GM23338 (cell line): Measurements from ENCODE around the gene NUP43. TPM values are rescaled to one million over a fixed set of nuclear protein-coding genes. Genes with fewer than 3 reads are reported as not detected.

Experiments
- ATAC-seq: fragments of 200-7000 bp; cut with Tn5 transposase; 3 replicates; pipeline ENCODE4 v1.9.1; 2020
- DNase-seq: peaks from one replicate; pipeline ENCODE4 v3.0.0-alpha.2; 2015; ENCODE audit warnings: low spot score
- H2AFZ ChIP-seq: fragments of 200-600 bp; sonication (generic); 2 replicates; pipeline ENCODE4 v1.8.0; 2016; ENCODE audit warnings: antibody characterized with exemption, mild to moderate bottlenecking, moderate library complexity
- H3F3A ChIP-seq: fragments of 200-600 bp; sonication (generic); replicated peaks from 2 replicates; pipeline ENCODE4 v1.8.0; 2017; ENCODE audit warnings: antibody characterized with exemption, mixed run types, low read depth
- H3K27ac ChIP-seq: fragments of 200-600 bp; sonication (generic); 2 replicates; pipeline ENCODE4 v1.6.1; 2016; ENCODE audit warnings: low read depth
- H3K27me3 ChIP-seq: fragments of 200-600 bp; sonication (generic); 2 replicates; pipeline ENCODE4 v1.8.0; 2016; ENCODE audit warnings: mild to moderate bottlenecking, mixed run types, moderate library complexity; ENCODE audit not compliant: insufficient read depth
- H3K36me3 ChIP-seq: fragments of 200-600 bp; sonication (generic); 2 replicates; pipeline ENCODE4 v1.8.0; 2016; ENCODE audit warnings: mild to moderate bottlenecking; ENCODE audit not compliant: insufficient read depth
- H3K4me1 ChIP-seq: fragments of 200-600 bp; sonication (generic); 2 replicates; pipeline ENCODE4 v1.8.0; 2016; ENCODE audit warnings: mild to moderate bottlenecking, moderate library complexity; ENCODE audit not compliant: insufficient read depth
- H3K4me2 ChIP-seq: fragments of 200-600 bp; sonication (generic); 2 replicates; pipeline ENCODE4 v1.7.1; 2017; ENCODE audit warnings: mixed run types
- H3K4me3 ChIP-seq: fragments of 200-600 bp; sonication (generic); 2 replicates; pipeline ENCODE4 v1.6.1; 2016; ENCODE audit warnings: mixed run types
- H3K79me2 ChIP-seq: fragments of 200-600 bp; sonication (generic); replicated peaks from 2 replicates; pipeline ENCODE4 v1.8.0; 2017; ENCODE audit warnings: mild to moderate bottlenecking; ENCODE audit not compliant: insufficient read depth
- H3K9me2 ChIP-seq: fragments of 200-600 bp; sonication (generic); 2 replicates; pipeline ENCODE4 v1.8.0; 2017; ENCODE audit not compliant: insufficient read depth
- H4K20me1 ChIP-seq: fragments of 200-600 bp; sonication (generic); replicated peaks from 2 replicates; pipeline ENCODE4 v1.8.0; 2017; ENCODE audit warnings: mild to moderate bottlenecking; ENCODE audit not compliant: insufficient read depth
- H3K27ac Mint-ChIP-seq: 2 replicates; pipeline ENCODE4 v1.8.0; 2020; ENCODE audit warnings: inconsistent platforms, mild to moderate bottlenecking, moderate library complexity, mixed read lengths
- H3K27me3 Mint-ChIP-seq: 3 replicates; pipeline ENCODE4 v1.8.0; 2022; ENCODE audit warnings: low read depth, mild to moderate bottlenecking, moderate library complexity, mixed read lengths, inconsistent platforms; ENCODE audit not compliant: insufficient read depth, poor library complexity
- H3K36me3 Mint-ChIP-seq: 3 replicates; pipeline ENCODE4 v1.8.0; 2021; ENCODE audit warnings: low read depth, mild to moderate bottlenecking, inconsistent platforms, moderate library complexity, mixed read lengths
- H3K4me1 Mint-ChIP-seq: 3 replicates; pipeline ENCODE4 v1.8.0; 2020; ENCODE audit warnings: mild to moderate bottlenecking, inconsistent platforms, mixed read lengths
- H3K4me3 Mint-ChIP-seq: 3 replicates; pipeline ENCODE4 v1.8.0; 2021; ENCODE audit warnings: moderate library complexity, mild to moderate bottlenecking, inconsistent platforms, mixed read lengths
- H3K9me3 Mint-ChIP-seq: 3 replicates; pipeline ENCODE4 v1.8.0; 2020; ENCODE audit warnings: moderate library complexity, mild to moderate bottlenecking, inconsistent platforms, mixed read lengths
- CREB1 ChIP-seq: fragments of 250-450 bp; sonication (Bioruptor Pico); IDR thresholded peaks from 2 replicates; pipeline ENCODE4 v1.5.0; 2020; ENCODE audit warnings: low read depth, mild to moderate bottlenecking, moderate library complexity
- EZH2 ChIP-seq: fragments of 200-600 bp; sonication (generic); IDR thresholded peaks from one replicate; pipeline ENCODE4 v1.8.0; 2017; ENCODE audit warnings: antibody characterized with exemption, mild to moderate bottlenecking, low read depth; ENCODE audit not compliant: unreplicated experiment
- EZH2phosphoT487 ChIP-seq: fragments of 200-600 bp; sonication (generic); IDR thresholded peaks from one replicate; pipeline ENCODE4 v1.8.1; 2018; ENCODE audit warnings: antibody characterized with exemption; ENCODE audit not compliant: unreplicated experiment
- JUNB ChIP-seq: IDR thresholded peaks from one replicate; pipeline ENCODE4 v1.6.1; 2016; ENCODE audit warnings: antibody characterized with exemption; ENCODE audit not compliant: unreplicated experiment
- NANOG ChIP-seq: IDR thresholded peaks from 2 replicates; pipeline ENCODE4 v1.6.1; 2016; ENCODE audit warnings: antibody characterized with exemption, borderline replicate concordance
- POLR2AphosphoS5 ChIP-seq: IDR thresholded peaks from 2 replicates; pipeline ENCODE4 v1.6.1; 2016; ENCODE audit warnings: antibody characterized with exemption, low read depth
- STAT1 ChIP-seq: IDR thresholded peaks from one replicate; pipeline ENCODE4 v1.6.1; 2016; ENCODE audit warnings: antibody characterized with exemption; ENCODE audit not compliant: unreplicated experiment
- ZNF114 ChIP-seq: fragments of 250-450 bp; sonication (Bioruptor Pico); IDR thresholded peaks from 2 replicates; pipeline ENCODE4 v1.5.0; 2020; ENCODE audit warnings: mild to moderate bottlenecking, moderate library complexity
- ZNF331 ChIP-seq: fragments of 250-450 bp; sonication (Bioruptor Pico); IDR thresholded peaks from 2 replicates; pipeline ENCODE4 v1.5.0; 2020; ENCODE audit warnings: low read depth, mild to moderate bottlenecking, moderate library complexity
- polyA plus RNA-seq: library from polyadenylated mRNA; unstranded; fragments of >200 nt; fragmentation: Nextera tagmentation; extraction: Ambion mirVana; gene quantifications from 2 replicates; pipeline ENCODE4 v1.2.1, GENCODE V29; 2016
- total RNA-seq: library from RNA; depleted of rRNA; stranded (reverse); fragments of >200 nt; shearing (Covaris generic); gene quantifications from 2 replicates; pipeline ENCODE4 v1.2.3, GENCODE V29; 2014
- TF ChIP-seq, protein P1 (sequence below): IDR thresholded peaks from one replicate; pipeline ENCODE4 v1.6.1; 2018; ENCODE audit warnings: antibody characterized with exemption; ENCODE audit not compliant: unreplicated experiment
- TF ChIP-seq, protein P2 (sequence below): IDR thresholded peaks from 2 replicates; pipeline ENCODE4 v1.6.1; 2016; ENCODE audit warnings: antibody characterized with exemption
- TF ChIP-seq, protein P3 (sequence below), 2 experiments: fragments of 200-600 bp in 1 of 2; sonication (generic) in 1 of 2; conservative IDR thresholded peaks; 2 replicates each; pipeline versions ENCODE4 v1.5.1 to v1.6.1; 2016 to 2017; ENCODE audit warnings: antibody characterized with exemption in 2 of 2, low read depth in 2 of 2, mild to moderate bottlenecking in 2 of 2, moderate library complexity in 1 of 2

The NUP43 gene
- total and polyA plus RNA-seq, 2 experiments from 2014 or later: 23.4 to 71.8 TPM

DNA sequence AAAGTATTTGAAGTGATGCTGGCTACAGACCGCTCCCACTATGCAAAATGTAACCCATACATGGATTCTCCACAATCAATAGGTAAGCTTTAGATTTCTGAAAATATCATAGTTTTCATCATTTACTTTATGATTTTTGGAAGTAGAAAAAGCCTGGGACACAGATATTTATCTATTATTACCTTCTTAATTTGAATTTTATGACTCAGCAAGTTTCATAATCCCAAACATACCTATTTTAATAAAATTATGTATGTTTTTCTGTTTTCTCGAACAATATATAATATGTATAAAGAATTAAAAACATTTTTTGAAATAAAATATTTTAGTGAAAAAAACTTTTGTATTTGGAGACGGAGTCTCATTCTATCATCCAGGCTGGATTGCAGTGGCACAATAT, 24.9 kb upstream of the NUP43 start (continued):
- TF ChIP-seq, protein P1, sequence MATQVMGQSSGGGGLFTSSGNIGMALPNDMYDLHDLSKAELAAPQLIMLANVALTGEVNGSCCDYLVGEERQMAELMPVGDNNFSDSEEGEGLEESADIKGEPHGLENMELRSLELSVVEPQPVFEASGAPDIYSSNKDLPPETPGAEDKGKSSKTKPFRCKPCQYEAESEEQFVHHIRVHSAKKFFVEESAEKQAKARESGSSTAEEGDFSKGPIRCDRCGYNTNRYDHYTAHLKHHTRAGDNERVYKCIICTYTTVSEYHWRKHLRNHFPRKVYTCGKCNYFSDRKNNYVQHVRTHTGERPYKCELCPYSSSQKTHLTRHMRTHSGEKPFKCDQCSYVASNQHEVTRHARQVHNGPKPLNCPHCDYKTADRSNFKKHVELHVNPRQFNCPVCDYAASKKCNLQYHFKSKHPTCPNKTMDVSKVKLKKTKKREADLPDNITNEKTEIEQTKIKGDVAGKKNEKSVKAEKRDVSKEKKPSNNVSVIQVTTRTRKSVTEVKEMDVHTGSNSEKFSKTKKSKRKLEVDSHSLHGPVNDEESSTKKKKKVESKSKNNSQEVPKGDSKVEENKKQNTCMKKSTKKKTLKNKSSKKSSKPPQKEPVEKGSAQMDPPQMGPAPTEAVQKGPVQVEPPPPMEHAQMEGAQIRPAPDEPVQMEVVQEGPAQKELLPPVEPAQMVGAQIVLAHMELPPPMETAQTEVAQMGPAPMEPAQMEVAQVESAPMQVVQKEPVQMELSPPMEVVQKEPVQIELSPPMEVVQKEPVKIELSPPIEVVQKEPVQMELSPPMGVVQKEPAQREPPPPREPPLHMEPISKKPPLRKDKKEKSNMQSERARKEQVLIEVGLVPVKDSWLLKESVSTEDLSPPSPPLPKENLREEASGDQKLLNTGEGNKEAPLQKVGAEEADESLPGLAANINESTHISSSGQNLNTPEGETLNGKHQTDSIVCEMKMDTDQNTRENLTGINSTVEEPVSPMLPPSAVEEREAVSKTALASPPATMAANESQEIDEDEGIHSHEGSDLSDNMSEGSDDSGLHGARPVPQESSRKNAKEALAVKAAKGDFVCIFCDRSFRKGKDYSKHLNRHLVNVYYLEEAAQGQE: no peak
- TF ChIP-seq NANOG (no peak), STAT1 (no peak), ZNF114 (CRISPR knock-in tag) (no peak)
- TF ChIP-seq, protein P2, sequence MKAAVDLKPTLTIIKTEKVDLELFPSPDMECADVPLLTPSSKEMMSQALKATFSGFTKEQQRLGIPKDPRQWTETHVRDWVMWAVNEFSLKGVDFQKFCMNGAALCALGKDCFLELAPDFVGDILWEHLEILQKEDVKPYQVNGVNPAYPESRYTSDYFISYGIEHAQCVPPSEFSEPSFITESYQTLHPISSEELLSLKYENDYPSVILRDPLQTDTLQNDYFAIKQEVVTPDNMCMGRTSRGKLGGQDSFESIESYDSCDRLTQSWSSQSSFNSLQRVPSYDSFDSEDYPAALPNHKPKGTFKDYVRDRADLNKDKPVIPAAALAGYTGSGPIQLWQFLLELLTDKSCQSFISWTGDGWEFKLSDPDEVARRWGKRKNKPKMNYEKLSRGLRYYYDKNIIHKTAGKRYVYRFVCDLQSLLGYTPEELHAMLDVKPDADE: no peak

DNA sequence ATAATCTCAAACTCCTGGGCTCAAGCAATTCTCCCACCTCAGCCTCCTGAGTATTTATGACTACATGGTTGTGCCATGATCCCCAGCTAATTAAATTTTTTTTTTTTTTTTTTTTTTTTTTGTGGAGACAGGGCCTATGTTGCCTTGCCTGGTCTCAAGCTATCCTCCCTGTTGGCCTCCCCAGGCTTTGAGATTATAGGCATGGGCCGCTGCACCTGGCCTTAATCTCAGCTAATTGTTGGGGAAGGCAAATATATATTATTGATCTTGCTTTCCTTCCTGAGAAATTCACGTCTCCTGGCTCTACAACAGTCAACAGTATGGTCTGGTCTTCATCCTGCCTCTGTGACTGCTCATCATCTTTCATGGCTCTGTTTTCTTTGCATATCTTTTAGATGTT, 23.3 kb upstream of the NUP43 start:
- Histone ChIP-seq H3K4me3 (no peak overlapping the region), H4K20me1 (no peaks in the 10 kb centered on the region), H3K4me2 (no peak overlapping the region), H3F3A (no peaks in the 10 kb centered on the region), H3K4me1 (no peaks in the 10 kb centered on the region), H3K27ac (no peak overlapping the region), H3K79me2 (peaks cover 59% of the 10 kb centered on the region), H3K27me3 (no peaks in the 10 kb centered on the region), H2AFZ (no peak overlapping the region), H3K9me2 (no peaks in the 10 kb centered on the region), H3K36me3 (peaks cover 19% of the 10 kb centered on the region)
- ATAC-seq (no peak), DNase-seq (no peak)
- Mint-ChIP-seq H3K4me3 (no peak overlapping the region), H3K9me3 (peaks cover 5% of the 10 kb centered on the region; the same call in 2 of the 3 replicates), H3K27me3 (peaks cover 1% of the 10 kb centered on the region), H3K36me3 (peaks cover 62% of the 10 kb centered on the region), H3K4me1 (no peaks in the 10 kb centered on the region), H3K27ac (no peak overlapping the region)
- TF ChIP-seq CREB1: no peak
- no peak for TF ChIP-seq ZNF331 (CRISPR knock-in tag)
- TF ChIP-seq, protein P2: no peak
- no peak for TF ChIP-seq STAT1
- no peak for TF ChIP-seq NANOG
- TF ChIP-seq, protein P1: no peak
- no peak for TF ChIP-seq POLR2AphosphoS5
- TF ChIP-seq, protein P3, sequence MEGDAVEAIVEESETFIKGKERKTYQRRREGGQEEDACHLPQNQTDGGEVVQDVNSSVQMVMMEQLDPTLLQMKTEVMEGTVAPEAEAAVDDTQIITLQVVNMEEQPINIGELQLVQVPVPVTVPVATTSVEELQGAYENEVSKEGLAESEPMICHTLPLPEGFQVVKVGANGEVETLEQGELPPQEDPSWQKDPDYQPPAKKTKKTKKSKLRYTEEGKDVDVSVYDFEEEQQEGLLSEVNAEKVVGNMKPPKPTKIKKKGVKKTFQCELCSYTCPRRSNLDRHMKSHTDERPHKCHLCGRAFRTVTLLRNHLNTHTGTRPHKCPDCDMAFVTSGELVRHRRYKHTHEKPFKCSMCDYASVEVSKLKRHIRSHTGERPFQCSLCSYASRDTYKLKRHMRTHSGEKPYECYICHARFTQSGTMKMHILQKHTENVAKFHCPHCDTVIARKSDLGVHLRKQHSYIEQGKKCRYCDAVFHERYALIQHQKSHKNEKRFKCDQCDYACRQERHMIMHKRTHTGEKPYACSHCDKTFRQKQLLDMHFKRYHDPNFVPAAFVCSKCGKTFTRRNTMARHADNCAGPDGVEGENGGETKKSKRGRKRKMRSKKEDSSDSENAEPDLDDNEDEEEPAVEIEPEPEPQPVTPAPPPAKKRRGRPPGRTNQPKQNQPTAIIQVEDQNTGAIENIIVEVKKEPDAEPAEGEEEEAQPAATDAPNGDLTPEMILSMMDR (conservative IDR thresholded peaks at IDR 0.05; ENCODE audit: low read depth in 2 of 2): no peak
- no peak for TF ChIP-seq ZNF114 (CRISPR knock-in tag)
- no peak for TF ChIP-seq EZH2phosphoT487
- no peak for TF ChIP-seq EZH2
- TF ChIP-seq JUNB: no peak
